NCI-H345 treated with DMSO at 0.1 percent for 48 hours (cell line): Measurements from ENCODE around the gene OTOP3.
"Not testable (repeated sequence)": the region's sequence is repeated elsewhere in the genome, so short reads cannot be mapped to it uniquely, and the experiment has no call there.

Source experiments
- DNase-seq: peaks from one replicate; lab custom pipeline; 2025; ENCODE audit not compliant: unreplicated experiment; lab: John Stamatoyannopoulos, UW

The OTOP3 gene, protein sequence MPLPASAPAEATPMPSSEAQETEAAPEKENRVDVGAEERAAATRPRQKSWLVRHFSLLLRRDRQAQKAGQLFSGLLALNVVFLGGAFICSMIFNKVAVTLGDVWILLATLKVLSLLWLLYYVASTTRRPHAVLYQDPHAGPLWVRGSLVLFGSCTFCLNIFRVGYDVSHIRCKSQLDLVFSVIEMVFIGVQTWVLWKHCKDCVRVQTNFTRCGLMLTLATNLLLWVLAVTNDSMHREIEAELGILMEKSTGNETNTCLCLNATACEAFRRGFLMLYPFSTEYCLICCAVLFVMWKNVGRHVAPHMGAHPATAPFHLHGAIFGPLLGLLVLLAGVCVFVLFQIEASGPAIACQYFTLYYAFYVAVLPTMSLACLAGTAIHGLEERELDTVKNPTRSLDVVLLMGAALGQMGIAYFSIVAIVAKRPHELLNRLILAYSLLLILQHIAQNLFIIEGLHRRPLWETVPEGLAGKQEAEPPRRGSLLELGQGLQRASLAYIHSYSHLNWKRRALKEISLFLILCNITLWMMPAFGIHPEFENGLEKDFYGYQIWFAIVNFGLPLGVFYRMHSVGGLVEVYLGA

DNA sequence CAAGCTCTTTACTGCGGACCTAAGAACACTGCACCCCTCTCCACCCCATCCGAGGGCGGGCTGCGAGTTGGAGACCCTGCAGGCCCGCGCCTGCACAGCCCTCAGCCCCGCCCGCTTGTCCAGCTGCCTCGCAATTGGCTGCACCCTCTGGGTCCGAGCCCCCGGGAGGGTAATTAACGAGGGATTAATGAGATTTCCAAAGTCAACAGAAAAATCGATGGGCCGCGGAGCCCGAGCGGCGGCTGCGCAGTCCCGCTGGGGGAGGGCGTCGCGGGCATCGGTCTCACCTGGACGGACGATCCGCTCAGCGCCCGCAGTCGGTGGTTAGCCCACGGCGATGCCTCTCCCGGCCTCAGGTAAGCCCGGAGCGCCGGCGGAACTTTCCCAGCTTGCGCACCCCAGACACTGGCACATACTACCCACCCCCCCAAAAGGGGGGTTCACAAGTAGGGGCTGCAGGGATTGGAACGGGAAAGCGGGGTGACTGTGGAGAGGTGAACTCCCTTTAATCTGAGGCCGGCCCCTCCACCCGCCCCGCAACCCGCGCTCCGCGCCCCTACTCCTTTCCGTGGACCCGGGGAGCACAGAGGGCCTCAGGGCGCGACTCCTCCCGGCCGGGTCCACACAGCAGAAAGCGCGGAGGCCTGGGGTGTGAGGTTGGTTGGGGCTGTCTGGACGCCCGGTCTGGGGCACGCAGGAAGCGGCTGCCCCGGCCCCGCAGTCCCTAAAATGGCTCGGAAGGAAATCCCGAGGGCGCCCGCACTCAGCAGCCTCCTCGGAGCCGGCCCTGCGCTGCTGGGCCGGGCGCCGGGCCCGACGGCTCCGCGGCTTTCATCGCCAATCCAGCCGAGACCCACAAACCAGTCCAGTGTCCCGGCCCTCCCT, at the start of gene OTOP3:
Gene OTOP3, plus strand, starts transcription at position 314 of the 885 bp plus-strand sequence. Its CDS starts 24 bp downstream, at position 338.
- no peak for DNase-seq

DNA sequence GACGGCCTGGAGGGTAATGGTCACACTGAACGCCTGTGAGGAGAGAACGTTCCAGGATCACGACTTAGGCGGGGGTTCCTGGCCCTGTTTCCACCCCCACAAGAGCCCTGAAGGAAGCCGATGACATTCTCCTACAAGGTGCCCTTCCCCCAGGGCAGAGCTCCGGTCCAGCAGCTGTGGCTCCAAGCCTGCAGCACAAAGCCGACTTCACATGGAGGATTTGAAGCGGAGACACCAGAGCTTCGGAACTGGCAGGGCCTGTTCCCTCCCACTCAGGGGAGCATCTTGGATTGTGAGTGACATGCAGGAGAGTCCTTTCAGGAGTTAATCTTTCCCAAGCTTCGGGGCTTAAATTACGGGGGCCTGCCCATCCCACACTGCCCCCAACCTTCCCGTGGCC, 47.2 kb upstream of the OTOP3 start:
- no peak for DNase-seq

- DNase-seq: no peak
These were observed 45.1 kb upstream of the OTOP3 start for GRCh38 chr17:74890554-74890953.

GRCh38 chr17:74892013-74892841, 43.5 kb upstream of the OTOP3 start:
- DNase-seq: no peak

DNA sequence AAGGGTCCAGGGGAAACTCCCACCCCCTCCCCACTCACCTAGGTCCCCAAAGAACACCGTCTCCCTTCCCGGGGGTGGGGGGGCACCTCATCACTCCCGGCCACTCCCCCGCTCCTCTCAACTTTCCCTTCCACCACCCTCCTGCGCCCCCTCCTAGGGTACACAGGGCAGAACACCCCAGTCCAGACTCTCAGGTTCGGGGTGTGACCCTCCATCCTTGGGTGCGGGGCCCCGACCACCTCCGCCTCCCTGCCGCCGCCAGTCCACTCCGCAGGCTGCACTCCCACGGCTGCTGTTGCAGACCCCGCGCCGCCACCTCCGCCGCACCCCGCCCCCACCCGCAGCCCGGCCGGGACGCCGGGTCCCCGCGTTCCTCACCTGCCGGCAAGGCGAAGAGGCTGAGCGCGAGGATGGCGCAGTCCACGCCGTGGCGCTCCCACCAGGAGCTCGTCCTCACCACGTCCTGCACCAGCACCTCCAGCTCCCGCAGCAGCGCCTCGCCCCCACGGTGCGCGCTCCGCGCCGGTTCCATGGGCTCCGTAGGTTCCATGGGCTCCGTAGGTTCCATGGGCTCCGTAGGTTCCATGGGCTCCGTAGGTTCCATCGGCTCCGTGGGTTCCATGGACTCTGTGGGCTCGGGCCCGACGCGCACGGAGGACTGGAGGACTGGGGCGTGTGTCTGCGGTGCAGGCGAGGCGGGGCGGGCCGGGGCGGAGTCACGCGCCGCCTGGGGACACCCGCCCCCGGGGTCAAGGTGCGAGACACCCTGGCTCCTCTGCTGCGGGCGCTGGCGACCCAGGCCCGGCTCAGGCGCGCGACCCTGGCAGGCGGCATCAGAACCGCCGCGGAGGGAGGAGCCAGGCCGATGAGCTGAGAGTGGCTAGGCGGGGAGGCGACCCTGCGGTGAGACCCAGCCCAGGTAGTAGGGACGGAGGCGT, 42.5 kb upstream of the OTOP3 start, which contains the start of gene FADS6:
Gene FADS6, minus strand, starts transcription at position 660 of the 938 bp plus-strand sequence. Its CDS starts 38 bp downstream, at position 622.
- DNase-seq: no peak

- no peak for DNase-seq
These were observed 41.6 kb upstream of the OTOP3 start for GRCh38 chr17:74893936-74894671.

GRCh38 chr17:74898376-74898946, 37.2 kb upstream of the OTOP3 start:
- DNase-seq: no peak

- no peak for DNase-seq
These were observed 35.5 kb upstream of the OTOP3 start for GRCh38 chr17:74900208-74900607.

- DNase-seq: no peak
These were observed 34.2 kb upstream of the OTOP3 start for GRCh38 chr17:74901353-74902135.

- no peak for DNase-seq
These were observed 32.7 kb upstream of the OTOP3 start for GRCh38 chr17:74903034-74903433.

GRCh38 chr17:74903671-74904070, 32.0 kb upstream of the OTOP3 start:
- no peak for DNase-seq

- no peak for DNase-seq
These were observed 30.9 kb upstream of the OTOP3 start for GRCh38 chr17:74904687-74905409.

- DNase-seq: not testable (repeated sequence)
These were observed 29.4 kb upstream of the OTOP3 start for GRCh38 chr17:74906214-74906793.

DNA sequence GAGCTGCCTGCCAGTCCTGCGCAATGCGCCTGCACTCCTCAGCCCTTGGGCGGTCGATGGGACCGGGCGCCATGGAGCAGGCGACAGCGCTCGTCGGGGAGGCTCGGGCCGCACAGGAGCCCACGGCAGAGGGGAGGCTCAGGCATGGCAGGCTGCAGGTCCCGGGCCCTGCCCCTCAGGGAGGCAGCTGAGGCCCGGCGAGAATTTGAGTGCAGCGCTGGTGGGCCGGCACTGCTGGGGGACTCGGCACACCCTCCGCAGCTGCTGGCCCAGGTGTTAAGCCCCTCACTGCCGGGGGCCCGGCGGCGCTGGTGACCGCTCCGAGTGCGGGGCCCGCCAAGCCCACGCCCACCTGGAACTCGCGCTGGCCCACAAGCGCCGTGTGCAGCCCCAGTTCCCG, 28.7 kb upstream of the OTOP3 start:
- no peak for DNase-seq

DNA sequence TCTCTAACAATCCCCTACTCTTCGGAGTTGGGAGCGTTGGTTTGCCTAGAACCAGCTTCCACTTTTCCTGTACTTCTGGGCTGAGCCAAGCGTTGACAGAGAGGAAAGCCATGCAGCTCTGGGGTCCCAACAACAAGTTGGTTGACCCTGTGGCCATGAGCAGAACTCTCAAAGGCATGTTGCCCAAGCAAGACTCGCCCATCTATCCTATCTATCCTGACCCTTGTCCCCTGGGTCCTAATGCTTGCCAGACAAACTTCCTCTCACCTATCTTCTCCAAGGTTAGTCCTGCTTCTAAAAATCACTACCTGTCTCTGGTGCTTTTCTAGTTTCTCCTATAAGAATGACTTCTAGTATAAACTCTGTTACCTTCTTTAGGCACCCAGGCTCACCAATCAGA, 26.6 kb upstream of the OTOP3 start:
- DNase-seq: not testable (repeated sequence)

DNA sequence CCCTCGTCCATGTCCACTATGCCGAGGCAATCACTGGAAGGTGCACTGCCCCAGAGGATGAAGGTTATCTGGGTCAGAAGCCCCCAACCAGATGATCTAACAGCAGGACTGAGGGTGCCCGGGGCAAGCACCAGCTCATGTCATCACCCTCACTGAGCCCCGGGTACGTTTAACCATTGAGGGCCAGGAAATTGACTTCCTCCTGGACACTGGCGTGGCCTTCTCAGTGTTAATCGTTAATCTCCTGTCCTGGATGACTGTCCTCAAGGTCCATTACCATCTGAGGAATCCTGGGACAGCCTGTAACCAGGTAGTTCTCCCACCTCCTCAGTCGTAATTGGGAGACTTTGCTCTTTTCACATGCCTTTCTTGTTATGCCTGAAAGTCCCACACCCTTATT, 24.3 kb upstream of the OTOP3 start:
- not testable (repeated sequence) for DNase-seq
